Kidney (tissue), 14 donors: ENCODE data around the gene SERINC5. TPM values are rescaled to one million over a fixed set of nuclear protein-coding genes. Genes with fewer than 3 reads are reported as not detected.
A peak's percentile ranks its signal among the peaks of the same experiment; 100 is the strongest.

Experiments used
- DNase-seq, 5 donors: peaks; one replicate each; pipeline ENCODE4 v3.0.0-alpha.2; 2013 to 2020
- FAIRE-seq: peaks from 2 replicates; lab custom pipeline; 2012; peaks lifted over from hg19 to GRCh38; lab: Jason Lieb, UNC
- H3K27ac ChIP-seq, 2 donors: one replicate each; pipeline ENCODE4 v1.7.0; 2013; ENCODE audit warnings: low read depth in 2 of 2, low read length in 2 of 2, inconsistent platforms in 1 of 2
- H3K27me3 ChIP-seq: one replicate; pipeline ENCODE4 v1.7.1; 2013; ENCODE audit warnings: low read length, inconsistent platforms; ENCODE audit not compliant: control insufficient read depth, insufficient read depth
- H3K36me3 ChIP-seq, 3 donors: one replicate each; pipeline versions ENCODE4 v1.7.0 to v1.7.1; 2013; ENCODE audit warnings: low read length in 3 of 3, control low read depth in 1 of 3, inconsistent platforms in 1 of 3; ENCODE audit not compliant: insufficient read depth in 3 of 3, control insufficient read depth in 2 of 3
- H3K4me1 ChIP-seq, 3 donors: one replicate each; pipeline versions ENCODE4 v1.7.0 to v1.7.1; 2013; ENCODE audit warnings: low read length in 3 of 3, inconsistent platforms in 1 of 3, low read depth in 1 of 3; ENCODE audit not compliant: control insufficient read depth in 2 of 3, insufficient read depth in 2 of 3
- H3K4me3 ChIP-seq, 3 donors: one replicate each; pipeline versions ENCODE4 v1.7.0 to v1.8.1; 2013; ENCODE audit warnings: low read length in 3 of 3, control low read depth in 1 of 3, inconsistent platforms in 1 of 3
- H3K9ac ChIP-seq, 3 donors: one replicate each; pipeline versions ENCODE4 v1.7.0 to v1.7.1; 2013; ENCODE audit warnings: low read length in 3 of 3, control low read depth in 1 of 3, inconsistent platforms in 1 of 3
- H3K9me3 ChIP-seq, 3 donors: one replicate each; pipeline versions ENCODE4 v1.7.0 to v1.7.1; 2013; ENCODE audit warnings: low read length in 3 of 3, control low read depth in 1 of 3, inconsistent platforms in 1 of 3; ENCODE audit not compliant: control insufficient read depth in 2 of 3, insufficient read depth in 1 of 3
- CTCF ChIP-seq: IDR thresholded peaks from 3 replicates; pipeline ENCODE4 v1.5.1; 2012; ENCODE audit warnings: mild to moderate bottlenecking, moderate library complexity, borderline replicate concordance; ENCODE audit not compliant: insufficient read depth; ENCODE audit errors: extremely low read depth
- intact Hi-C: fragments of 100-400 bp; cut with DNase I; formaldehyde crosslinking; loops from one replicate; pipeline ENCODE4 v1.11.1; 2022
- polyA plus RNA-seq: library from polyadenylated mRNA; stranded (reverse); fragments of 350-450 nt; fragmentation: Illumina TruSeq; extraction: RNeasy Lipid Tissue Mini Kit (QIAGEN cat#74804); gene quantifications from one replicate; pipeline ENCODE4 v1.2.3, GENCODE V29; 2014; ENCODE audit warnings: low read depth, low replicate concordance; ENCODE audit not compliant: insufficient read depth
- total RNA-seq: library from RNA; stranded (reverse); fragmentation: NEBNext Ultra II Directional; extraction: Animal tissue kit (Norgen Biotek cat#: 25700); gene quantifications from one replicate; pipeline ENCODE4 v1.2.1, GENCODE V29; 2021
- donor health status: control.
- donor health status: control.
- donor health status: control.
- donor health status: control.
- donor health status: control.
- donor health status: DM: yes; HTN: yes; CAD: no.
- donor health status: Normal renal cell carcinoma (clear cell type).

Gene SERINC5
- total and polyA plus RNA-seq, 2 donors from 2014 or later, result 3.9 to 23.8 TPM

- Histone ChIP-seq H3K27ac (no peak overlapping the region), H3K4me1 (peaks cover 0 to 4% (median 2%) of the 10 kb centered on the region in 3 donors), H3K27me3 (no peaks in the 10 kb centered on the region), H3K9ac (no peak overlapping the region), H3K36me3 (no peaks in the 10 kb centered on the region), H3K4me3 (no peak overlapping the region), H3K9me3 (no peaks in the 10 kb centered on the region)
- peak in 1 of 5 donors; percentile 16 for DNase-seq
- intact Hi-C loops, result no loop called here
- no peak for TF ChIP-seq CTCF
- FAIRE-seq, result no peak
Observed at GRCh38 chr5:80229902-80230255, 26.0 kb downstream of the SERINC5 start.

- intact Hi-C loops, result no loop called here
Observed at GRCh38 chr5:80227979-80228596, 27.8 kb downstream of the SERINC5 start.

GRCh38 chr5:80225934-80226326 lies 29.9 kb downstream of the SERINC5 start:
- Histone ChIP-seq H3K36me3 (no peaks in the 10 kb centered on the region), H3K9ac (no peak overlapping the region), H3K27ac (no peak overlapping the region), H3K9me3 (no peaks in the 10 kb centered on the region), H3K27me3 (no peaks in the 10 kb centered on the region), H3K4me1 (peaks cover 0 to 4% (median 2%) of the 10 kb centered on the region in 3 donors), H3K4me3 (no peak overlapping the region)
- intact Hi-C loops, result no loop called here
- DNase-seq (no peak), FAIRE-seq (no peak)
- no peak for TF ChIP-seq CTCF

More at GRCh38 chr5:80227979-80228596, 27.8 kb downstream of the SERINC5 start:
- no peak for FAIRE-seq
- peaks cover 0 to 4% (median 2%) of the 10 kb centered on the region in 3 donors for H3K4me1 ChIP-seq
- DNase-seq, result no peak
- no peaks in the 10 kb centered on the region for H3K27me3 ChIP-seq
- H3K27ac ChIP-seq, result no peak overlapping the region
- H3K9ac ChIP-seq, result no peak overlapping the region
- H3K4me3 ChIP-seq, result no peak overlapping the region
- no peaks in the 10 kb centered on the region for H3K9me3 ChIP-seq
- no peak for TF ChIP-seq CTCF
- H3K36me3 ChIP-seq, result no peaks in the 10 kb centered on the region
